GM12878 (cell line): ENCODE data around the gene IL12B. TPM values are rescaled to one million over a fixed set of nuclear protein-coding genes. Genes with fewer than 3 reads are reported as not detected.

ENCODE experiments used
- ATAC-seq: fragments of 200-7000 bp; cut with Tn5 transposase; 3 replicates; pipeline ENCODE4 v1.9.1; 2020; ENCODE audit warnings: mild to moderate bottlenecking, moderate library complexity
- BruUV-seq: library from RNA; stranded (reverse); fragments of 400-500 nt; replicated peaks from 2 replicates; lab custom pipeline; 2021; lab: Mats Ljungman, UMichigan
- CTCF ChIA-PET: fragments of 300-600 bp; sonication (Branson Sonifier 250); formaldehyde crosslinking; extraction: SDS; loops from one replicate; lab custom pipeline; 2021; ENCODE audit warnings: inconsistent platforms; lab: Yijun Ruan, JAX
- POLR2A ChIA-PET: fragments of 350-600 bp; formaldehyde crosslinking; extraction: SDS; loops from one replicate; lab custom pipeline; 2021; ENCODE audit warnings: inconsistent platforms; lab: Charles Lee
- RAD21 ChIA-PET: fragments of 300-600 bp; sonication (Branson Sonifier 250); formaldehyde crosslinking; loops from one replicate; lab custom pipeline; 2023; ENCODE audit warnings: antibody characterized with exemption; ENCODE audit not compliant: unreplicated experiment; lab: Charles Lee
- SMC1A ChIA-PET: fragments of 300-600 bp; sonication (Branson Sonifier 250); formaldehyde crosslinking; loops from one replicate; lab custom pipeline; 2023; ENCODE audit not compliant: unreplicated experiment, uncharacterized antibody; lab: Charles Lee
- DNase-seq: peaks from one replicate; pipeline ENCODE4 v3.0.0-alpha.2; 2011; ENCODE audit warnings: low read depth, low spot score
- FAIRE-seq: peaks from 3 replicates; lab custom pipeline; 2011; peaks lifted over from hg19 to GRCh38; lab: Jason Lieb, UNC
- H2AFZ ChIP-seq: 2 replicates; pipeline ENCODE4 v1.6.0; 2011; ENCODE audit warnings: low read depth, low read length, control low read depth; ENCODE audit not compliant: control insufficient read depth
- H3K27ac ChIP-seq: 2 replicates; pipeline ENCODE4 v1.5.1; 2011; ENCODE audit warnings: control low read depth; ENCODE audit not compliant: control insufficient read depth, insufficient read depth
- H3K27me3 ChIP-seq, 2 experiments: replicated peaks in 1 of 2; 2 replicates each; pipeline versions ENCODE4 v1.6.0 to v1.6.1; 2011; ENCODE audit warnings: low read length in 1 of 2; ENCODE audit not compliant: control insufficient read depth in 2 of 2, insufficient read depth in 2 of 2
- H3K36me3 ChIP-seq, 2 experiments: 2 replicates each; pipeline ENCODE4 v1.5.1; 2011; ENCODE audit warnings: low read length in 1 of 2; ENCODE audit not compliant: control insufficient read depth in 2 of 2, insufficient read depth in 2 of 2
- H3K4me1 ChIP-seq: 2 replicates; pipeline ENCODE4 v1.6.1; 2011; ENCODE audit warnings: mild to moderate bottlenecking, low read length, moderate library complexity, mixed read lengths; ENCODE audit not compliant: control insufficient read depth, insufficient read depth
- H3K4me2 ChIP-seq: 2 replicates; pipeline ENCODE4 v1.6.0; 2011; ENCODE audit warnings: control low read depth; ENCODE audit not compliant: control insufficient read depth, insufficient read depth
- H3K4me3 ChIP-seq: fragments of 200-600 bp; sonication (generic); 2 replicates; pipeline ENCODE4 v1.5.1; 2016
- H3K79me2 ChIP-seq: 2 replicates; pipeline ENCODE4 v1.6.0; 2011; ENCODE audit warnings: low read length; ENCODE audit not compliant: control insufficient read depth, insufficient read depth
- H3K9ac ChIP-seq: 2 replicates; pipeline ENCODE4 v1.8.0; 2011; ENCODE audit warnings: low read length, control low read depth, mixed read lengths; ENCODE audit not compliant: control insufficient read depth, insufficient read depth
- H3K9me3 ChIP-seq: replicated peaks from 3 replicates; pipeline ENCODE4 v1.5.1; 2011; ENCODE audit warnings: mild to moderate bottlenecking, low read length; ENCODE audit not compliant: control insufficient read depth, insufficient read depth
- H4K20me1 ChIP-seq: 2 replicates; pipeline ENCODE4 v1.6.0; 2011; ENCODE audit not compliant: control insufficient read depth, insufficient read depth
- BHLHE40 ChIP-seq, 2 experiments: fragments of 450-650 bp in 1 of 2; IDR thresholded peaks; 2 replicates each; pipeline ENCODE4 v1.6.1; 2011 to 2017; ENCODE audit warnings: low read depth in 2 of 2, borderline replicate concordance in 1 of 2, improper control_type of control experiment in 1 of 2, low read length in 1 of 2, mild to moderate bottlenecking in 1 of 2
- CBX5 ChIP-seq: sonication (generic); IDR thresholded peaks from 2 replicates; pipeline ENCODE4 v1.6.1; 2016; ENCODE audit warnings: low read depth, moderate library complexity, mild to moderate bottlenecking, inconsistent platforms
- CHD1 ChIP-seq: IDR thresholded peaks from 2 replicates; pipeline ENCODE4 v1.6.1; 2012; ENCODE audit warnings: low read depth, low read length, improper control_type of control experiment
- GABPA ChIP-seq: IDR thresholded peaks from 2 replicates; pipeline ENCODE4 v1.6.1; 2014; ENCODE audit warnings: antibody characterized with exemption, low read depth, mild to moderate bottlenecking, inconsistent platforms
- HDGF ChIP-seq: fragments of 450-650 bp; IDR thresholded peaks from 2 replicates; pipeline ENCODE4 v1.6.1; 2016; ENCODE audit warnings: antibody characterized with exemption
- MEF2B ChIP-seq: fragments of 450-650 bp; IDR thresholded peaks from 2 replicates; pipeline ENCODE4 v1.6.1; 2018; ENCODE audit warnings: mild to moderate bottlenecking, moderate library complexity; ENCODE audit not compliant: partially characterized antibody, poor library complexity, severe bottlenecking
- NKRF ChIP-seq: fragments of 450-650 bp; conservative IDR thresholded peaks from 2 replicates; pipeline ENCODE4 v1.6.1; 2017; ENCODE audit warnings: mild to moderate bottlenecking, moderate library complexity
- POLR2AphosphoS2 ChIP-seq: IDR thresholded peaks from 2 replicates; pipeline ENCODE4 v1.6.1; 2011; ENCODE audit warnings: low read depth, mild to moderate bottlenecking, low read length, improper control_type of control experiment, moderate library complexity
- RFX5 ChIP-seq: IDR thresholded peaks from 2 replicates; pipeline ENCODE4 v1.6.1; 2011; ENCODE audit warnings: low read depth, low read length, improper control_type of control experiment
- SREBF2 ChIP-seq: IDR thresholded peaks from 2 replicates; pipeline ENCODE4 v1.6.1; 2012; ENCODE audit warnings: mild to moderate bottlenecking, low read length
- WGBS: methylation state at CpG from one replicate; pipeline ENCODE4 v1.1.6; 2016; ENCODE audit warnings: low lambda C conversion rate; ENCODE audit not compliant: insufficient replicate concordance, insufficient coverage; ENCODE audit errors: missing lambda C conversion rate; 5-methylcytosine and 5-hydroxymethylcytosine counted together
- in situ Hi-C: fragments of 300-500 bp; cut with MboI; formaldehyde crosslinking; loops from 9 replicates; pipeline ENCODE4 v1.14.3; 2018; ENCODE audit warnings: mixed read lengths
- intact Hi-C: fragments of 100-400 bp; cut with micrococcal nuclease; formaldehyde crosslinking; loops from one replicate; pipeline ENCODE4 v1.14.2; 2022; ENCODE audit not compliant: unreplicated experiment
- polyA plus RNA-seq, 11 experiments: library from polyadenylated mRNA; depleted of rRNA in 4 of 11; unstranded in 6 of 11; stranded (reverse) in 5 of 11; fragments of >200 nt; fragmentation: Nextera tagmentation in 4 of 11; fragmentation: Illumina TruSeq in 1 of 11; extraction: Ambion mirVana in 4 of 11; extraction: Trizol in 1 of 11; gene quantifications; 1 replicate in 1 of 11; 2 replicates in 10 of 11; pipeline versions ENCODE4 v1.2.1 to v1.2.3, GENCODE V29; 2011 to 2016; ENCODE audit warnings: inconsistent platforms in 2 of 11, missing spikeins in 2 of 11, low read depth in 1 of 11
- total RNA-seq, 4 experiments: library from RNA; depleted of rRNA in 3 of 4; stranded (reverse); fragments of >200 nt in 3 of 4; fragmentation: Illumina TruSeq in 1 of 4; extraction: Trizol in 1 of 4; gene quantifications; 2 replicates each; pipeline versions ENCODE4 v1.2.1 to v1.2.3, GENCODE V29; 2013 to 2021
- TF ChIP-seq, protein P1 (sequence below): fragments of 450-650 bp; formaldehyde crosslinking; IDR thresholded peaks from 2 replicates; pipeline ENCODE4 v1.5.0; 2022; ENCODE audit warnings: mild to moderate bottlenecking, missing genetic modification characterization
- TF ChIP-seq, protein P2 (sequence below): fragments of 150-350 bp; IDR thresholded peaks from 2 replicates; pipeline ENCODE4 v1.6.1; 2014; ENCODE audit warnings: mild to moderate bottlenecking, low read depth, low read length

IL12B gene
- total and polyA plus RNA-seq, 10 of the 15 experiments (the other 5 are each of a cell fraction or from before 2014, with no cell fraction given): 0.15 to 0.72 (median 0.45) TPM

DNA sequence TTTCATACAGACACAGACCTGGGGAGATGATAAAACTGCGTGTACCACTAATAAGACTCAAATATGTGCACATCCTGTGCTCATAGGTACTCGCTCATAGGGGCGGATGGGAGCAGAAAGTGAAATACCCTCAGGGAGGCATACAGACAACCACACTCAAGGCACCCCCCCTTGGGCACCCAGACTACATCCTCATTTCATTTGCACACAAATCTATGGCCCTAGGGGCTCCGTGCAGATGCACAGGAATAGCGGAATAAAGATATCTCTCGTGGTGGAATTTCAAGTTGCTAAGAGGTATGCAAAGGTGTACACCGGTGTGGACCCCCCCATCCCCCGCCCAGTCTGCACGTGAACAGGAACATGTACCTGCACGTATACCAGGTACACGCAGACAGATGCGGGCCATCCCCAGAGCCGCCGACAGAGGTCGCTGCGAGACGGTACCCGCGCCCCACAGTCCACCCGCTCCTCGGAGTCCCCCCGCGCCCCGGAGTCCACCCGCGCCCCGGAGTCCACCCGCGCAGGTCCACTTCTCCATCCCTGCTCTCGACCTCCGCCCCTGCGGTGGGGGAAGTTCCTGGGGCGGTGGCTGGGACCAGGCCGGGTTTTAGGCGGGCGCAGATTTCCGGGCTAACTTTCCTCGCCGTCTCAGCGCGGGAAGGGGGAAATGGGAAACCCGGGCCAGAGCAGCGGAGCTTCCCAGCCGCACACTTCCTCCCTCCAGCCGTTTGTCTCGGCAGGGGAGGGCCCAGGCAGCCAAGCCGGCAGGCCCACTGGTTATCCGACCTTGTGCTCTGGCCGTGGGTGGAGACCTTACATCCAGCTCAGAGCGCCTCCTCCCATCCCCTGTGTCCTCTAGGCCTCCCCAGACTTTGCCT, 1.0 kb upstream of the IL12B start (continued):
- TF ChIP-seq RFX5 (no peak), POLR2AphosphoS2 (no peak), SREBF2 (no peak), BHLHE40 (IDR thresholded peaks at IDR 0.05; ENCODE audit: borderline replicate concordance in 1 of 2, low read depth in 2 of 2, low read length in 1 of 2) (peak; percentile 92 to 95)
- TF ChIP-seq, protein P1, sequence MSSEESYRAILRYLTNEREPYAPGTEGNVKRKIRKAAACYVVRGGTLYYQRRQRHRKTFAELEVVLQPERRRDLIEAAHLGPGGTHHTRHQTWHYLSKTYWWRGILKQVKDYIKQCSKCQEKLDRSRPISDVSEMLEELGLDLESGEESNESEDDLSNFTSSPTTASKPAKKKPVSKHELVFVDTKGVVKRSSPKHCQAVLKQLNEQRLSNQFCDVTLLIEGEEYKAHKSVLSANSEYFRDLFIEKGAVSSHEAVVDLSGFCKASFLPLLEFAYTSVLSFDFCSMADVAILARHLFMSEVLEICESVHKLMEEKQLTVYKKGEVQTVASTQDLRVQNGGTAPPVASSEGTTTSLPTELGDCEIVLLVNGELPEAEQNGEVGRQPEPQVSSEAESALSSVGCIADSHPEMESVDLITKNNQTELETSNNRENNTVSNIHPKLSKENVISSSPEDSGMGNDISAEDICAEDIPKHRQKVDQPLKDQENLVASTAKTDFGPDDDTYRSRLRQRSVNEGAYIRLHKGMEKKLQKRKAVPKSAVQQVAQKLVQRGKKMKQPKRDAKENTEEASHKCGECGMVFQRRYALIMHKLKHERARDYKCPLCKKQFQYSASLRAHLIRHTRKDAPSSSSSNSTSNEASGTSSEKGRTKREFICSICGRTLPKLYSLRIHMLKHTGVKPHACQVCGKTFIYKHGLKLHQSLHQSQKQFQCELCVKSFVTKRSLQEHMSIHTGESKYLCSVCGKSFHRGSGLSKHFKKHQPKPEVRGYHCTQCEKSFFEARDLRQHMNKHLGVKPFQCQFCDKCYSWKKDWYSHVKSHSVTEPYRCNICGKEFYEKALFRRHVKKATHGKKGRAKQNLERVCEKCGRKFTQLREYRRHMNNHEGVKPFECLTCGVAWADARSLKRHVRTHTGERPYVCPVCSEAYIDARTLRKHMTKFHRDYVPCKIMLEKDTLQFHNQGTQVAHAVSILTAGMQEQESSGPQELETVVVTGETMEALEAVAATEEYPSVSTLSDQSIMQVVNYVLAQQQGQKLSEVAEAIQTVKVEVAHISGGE (CRISPR knock-in tag): no peak

- Histone ChIP-seq H3K27me3 (0 out of 4 replicates have a peak, but pooled peaks cover 0 to 3% of the 10 kb centered on the region in 2 experiments), H3K79me2 (no peaks in the 10 kb centered on the region), H3K36me3 (no peaks in the 10 kb centered on the region), H3K27ac (no peak overlapping the region), H3K4me1 (no peaks in the 10 kb centered on the region), H3K9me3 (no peaks in the 10 kb centered on the region), H3K9ac (no peak overlapping the region), H4K20me1 (no peaks in the 10 kb centered on the region), H3K4me2 (no peak overlapping the region), H2AFZ (no peak overlapping the region), H3K4me3 (no peak overlapping the region)
- in situ Hi-C loops: loop anchor here (10.0 kb wide), 1 partner anchor 660 kb away; no protein-coding TSS in a partner anchor
- RAD21 ChIA-PET: interaction anchor here (1.2 kb wide), 1 partner anchor 168 kb away, joined by 3 read pairs; no protein-coding TSS in a partner anchor
- BruUV-seq: no TSS peak
- intact Hi-C loops: loop anchor here (10.0 kb wide), 1 partner anchor 440 kb away; no protein-coding TSS in a partner anchor
- ATAC-seq (no peak), DNase-seq (no peak), FAIRE-seq (no peak)
- WGBS: 17% methylated on average over 4 of the region's 4 CpGs
- POLR2A ChIA-PET: no interaction called here
- SMC1A ChIA-PET: interaction anchor here (1.5 to 4.2 kb wide), 3 partner anchors 8 to 14 kb away, joined by 4 to 12 read pairs (median 10); no protein-coding TSS in a partner anchor
- CTCF ChIA-PET: interaction anchor here (0.8 to 2.5 kb wide), 7 partner anchors 8 to 662 kb away, joined by 3 to 12 read pairs (median 4); no protein-coding TSS in a partner anchor
- TF ChIP-seq MEF2B (no peak), CBX5 (no peak), CHD1 (no peak), GABPA (no peak), HDGF (no peak), NKRF (no peak)
- TF ChIP-seq, protein P2, sequence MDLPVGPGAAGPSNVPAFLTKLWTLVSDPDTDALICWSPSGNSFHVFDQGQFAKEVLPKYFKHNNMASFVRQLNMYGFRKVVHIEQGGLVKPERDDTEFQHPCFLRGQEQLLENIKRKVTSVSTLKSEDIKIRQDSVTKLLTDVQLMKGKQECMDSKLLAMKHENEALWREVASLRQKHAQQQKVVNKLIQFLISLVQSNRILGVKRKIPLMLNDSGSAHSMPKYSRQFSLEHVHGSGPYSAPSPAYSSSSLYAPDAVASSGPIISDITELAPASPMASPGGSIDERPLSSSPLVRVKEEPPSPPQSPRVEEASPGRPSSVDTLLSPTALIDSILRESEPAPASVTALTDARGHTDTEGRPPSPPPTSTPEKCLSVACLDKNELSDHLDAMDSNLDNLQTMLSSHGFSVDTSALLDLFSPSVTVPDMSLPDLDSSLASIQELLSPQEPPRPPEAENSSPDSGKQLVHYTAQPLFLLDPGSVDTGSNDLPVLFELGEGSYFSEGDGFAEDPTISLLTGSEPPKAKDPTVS: no peak
These were observed 5.3 kb downstream of the IL12B start for GRCh38 chr5:159324986-159325385.
